ENCODE data around the gene STK16. TPM values are rescaled to one million over a fixed set of nuclear protein-coding genes. Genes with fewer than 3 reads are reported as not detected.

STK16 gene
- total and polyA plus RNA-seq, 2 of the 13 experiments (the other 11 are each of a cell fraction or from before 2014, with no cell fraction given), result 28.0 to 50.9 TPM

GRCh38 chr2:219248845-219249202 lies 3.5 kb downstream of the STK16 start (continued):
- TF ChIP-seq SNAPC4 (CRISPR knock-in tag; IDR thresholded peaks at IDR 0.05), result no peak
- TF ChIP-seq CTCF (CRISPR knock-in tag; IDR thresholded peaks at IDR 0.05), result no peak
- TF ChIP-seq UBTF (CRISPR knock-in tag; IDR thresholded peaks at IDR 0.05), result no peak
- TF ChIP-seq SYNCRIP (IDR thresholded peaks at IDR 0.05; ENCODE audit: insufficient read depth, low read depth, low read length), result no peak
- TF ChIP-seq DPF2 (CRISPR knock-in tag; IDR thresholded peaks at IDR 0.05; ENCODE audit: borderline replicate concordance, low read depth), result no peak
- TF ChIP-seq ZNF496 (CRISPR knock-in tag; IDR thresholded peaks at IDR 0.05; ENCODE audit: insufficient replicate concordance), result no peak
- no peak for TF ChIP-seq SKIL (CRISPR knock-in tag; IDR thresholded peaks at IDR 0.05; ENCODE audit: borderline replicate concordance)
- TF ChIP-seq KLF12 (CRISPR knock-in tag; IDR thresholded peaks at IDR 0.05; ENCODE audit: borderline replicate concordance), result no peak
- TF ChIP-seq ZFP37 (CRISPR knock-in tag; IDR thresholded peaks at IDR 0.05; ENCODE audit: borderline replicate concordance), result no peak
- no peak for TF ChIP-seq PRDM4 (CRISPR knock-in tag; IDR thresholded peaks at IDR 0.05; ENCODE audit: borderline replicate concordance)
- TF ChIP-seq ZNF75D (CRISPR knock-in tag; IDR thresholded peaks at IDR 0.05; ENCODE audit: borderline replicate concordance), result no peak
- TF ChIP-seq CENPT (CRISPR knock-in tag; IDR thresholded peaks at IDR 0.05; ENCODE audit: low read depth), result no peak
- TF ChIP-seq NR2C2 (CRISPR knock-in tag; IDR thresholded peaks at IDR 0.05; ENCODE audit: borderline replicate concordance), result no peak
- TF ChIP-seq ZNF605 (CRISPR knock-in tag; IDR thresholded peaks at IDR 0.05), result no peak
